GM12878 (cell line): ENCODE results near the gene BAG1. TPM values are rescaled to one million over a fixed set of nuclear protein-coding genes. Genes with fewer than 3 reads are reported as not detected.

Source experiments
- ATAC-seq: fragments of 200-7000 bp; cut with Tn5 transposase; 3 replicates; pipeline ENCODE4 v1.9.1; 2020; ENCODE audit warnings: mild to moderate bottlenecking, moderate library complexity
- BruUV-seq: library from RNA; stranded (reverse); fragments of 400-500 nt; replicated peaks from 2 replicates; lab custom pipeline; 2021; lab: Mats Ljungman, UMichigan
- CTCF ChIA-PET: fragments of 300-600 bp; sonication (Branson Sonifier 250); formaldehyde crosslinking; extraction: SDS; loops from one replicate; lab custom pipeline; 2021; ENCODE audit warnings: inconsistent platforms; lab: Yijun Ruan, JAX
- POLR2A ChIA-PET: fragments of 350-600 bp; formaldehyde crosslinking; extraction: SDS; loops from one replicate; lab custom pipeline; 2021; ENCODE audit warnings: inconsistent platforms; lab: Charles Lee
- RAD21 ChIA-PET: fragments of 300-600 bp; sonication (Branson Sonifier 250); formaldehyde crosslinking; loops from one replicate; lab custom pipeline; 2023; ENCODE audit warnings: antibody characterized with exemption; ENCODE audit not compliant: unreplicated experiment; lab: Charles Lee
- SMC1A ChIA-PET: fragments of 300-600 bp; sonication (Branson Sonifier 250); formaldehyde crosslinking; loops from one replicate; lab custom pipeline; 2023; ENCODE audit not compliant: unreplicated experiment, uncharacterized antibody; lab: Charles Lee
- DNase-seq: peaks from one replicate; pipeline ENCODE4 v3.0.0-alpha.2; 2011; ENCODE audit warnings: low read depth, low spot score
- FAIRE-seq: peaks from 3 replicates; lab custom pipeline; 2011; peaks lifted over from hg19 to GRCh38; lab: Jason Lieb, UNC
- H2AFZ ChIP-seq: 2 replicates; pipeline ENCODE4 v1.6.0; 2011; ENCODE audit warnings: low read depth, low read length, control low read depth; ENCODE audit not compliant: control insufficient read depth
- H3K27ac ChIP-seq: 2 replicates; pipeline ENCODE4 v1.5.1; 2011; ENCODE audit warnings: control low read depth; ENCODE audit not compliant: control insufficient read depth, insufficient read depth
- H3K27me3 ChIP-seq, 2 experiments: replicated peaks in 1 of 2; 2 replicates each; pipeline versions ENCODE4 v1.6.0 to v1.6.1; 2011; ENCODE audit warnings: low read length in 1 of 2; ENCODE audit not compliant: control insufficient read depth in 2 of 2, insufficient read depth in 2 of 2
- H3K36me3 ChIP-seq, 2 experiments: 2 replicates each; pipeline ENCODE4 v1.5.1; 2011; ENCODE audit warnings: low read length in 1 of 2; ENCODE audit not compliant: control insufficient read depth in 2 of 2, insufficient read depth in 2 of 2
- H3K4me1 ChIP-seq: 2 replicates; pipeline ENCODE4 v1.6.1; 2011; ENCODE audit warnings: mild to moderate bottlenecking, low read length, moderate library complexity, mixed read lengths; ENCODE audit not compliant: control insufficient read depth, insufficient read depth
- H3K4me2 ChIP-seq: 2 replicates; pipeline ENCODE4 v1.6.0; 2011; ENCODE audit warnings: control low read depth; ENCODE audit not compliant: control insufficient read depth, insufficient read depth
- H3K4me3 ChIP-seq: fragments of 200-600 bp; sonication (generic); 2 replicates; pipeline ENCODE4 v1.5.1; 2016
- H3K79me2 ChIP-seq: 2 replicates; pipeline ENCODE4 v1.6.0; 2011; ENCODE audit warnings: low read length; ENCODE audit not compliant: control insufficient read depth, insufficient read depth
- H3K9ac ChIP-seq: 2 replicates; pipeline ENCODE4 v1.8.0; 2011; ENCODE audit warnings: low read length, control low read depth, mixed read lengths; ENCODE audit not compliant: control insufficient read depth, insufficient read depth
- H3K9me3 ChIP-seq: replicated peaks from 3 replicates; pipeline ENCODE4 v1.5.1; 2011; ENCODE audit warnings: mild to moderate bottlenecking, low read length; ENCODE audit not compliant: control insufficient read depth, insufficient read depth
- H4K20me1 ChIP-seq: 2 replicates; pipeline ENCODE4 v1.6.0; 2011; ENCODE audit not compliant: control insufficient read depth, insufficient read depth
- CEBPB ChIP-seq, 2 experiments: fragments of 150-350 bp in 1 of 2; IDR thresholded peaks; 2 replicates each; pipeline ENCODE4 v1.6.1; 2012 to 2014; ENCODE audit warnings: low read depth in 2 of 2, low read length in 2 of 2, borderline replicate concordance in 1 of 2, inconsistent platforms in 1 of 2
- EED ChIP-seq: sonication (generic); IDR thresholded peaks from 2 replicates; pipeline ENCODE4 v1.6.1; 2016; ENCODE audit warnings: antibody characterized with exemption, low read depth
- HCFC1 ChIP-seq: fragments of 150-350 bp; IDR thresholded peaks from 2 replicates; pipeline ENCODE4 v1.6.1; 2014; ENCODE audit warnings: low read length
- IRF4 ChIP-seq: IDR thresholded peaks from 2 replicates; pipeline ENCODE4 v1.6.1; 2011; ENCODE audit warnings: low read depth, low read length
- SIX5 ChIP-seq: IDR thresholded peaks from 2 replicates; pipeline ENCODE4 v1.6.1; 2011; ENCODE audit warnings: mild to moderate bottlenecking, low read depth, low read length, moderate library complexity; ENCODE audit not compliant: severe bottlenecking
- SRF ChIP-seq, 2 experiments: IDR thresholded peaks; 2 replicates each; pipeline ENCODE4 v1.6.1; 2011; ENCODE audit warnings: low read depth in 2 of 2, low read length in 2 of 2, mild to moderate bottlenecking in 1 of 2, moderate library complexity in 1 of 2
- ZNF384 ChIP-seq: IDR thresholded peaks from 2 replicates; pipeline ENCODE4 v1.6.1; 2012; ENCODE audit warnings: low read depth, mild to moderate bottlenecking, low read length, improper control_type of control experiment, borderline replicate concordance
- WGBS: methylation state at CpG from one replicate; pipeline ENCODE4 v1.1.6; 2016; ENCODE audit warnings: low lambda C conversion rate; ENCODE audit not compliant: insufficient replicate concordance, insufficient coverage; ENCODE audit errors: missing lambda C conversion rate; 5-methylcytosine and 5-hydroxymethylcytosine counted together
- in situ Hi-C: fragments of 300-500 bp; cut with MboI; formaldehyde crosslinking; loops from 9 replicates; pipeline ENCODE4 v1.14.3; 2018; ENCODE audit warnings: mixed read lengths
- intact Hi-C: fragments of 100-400 bp; cut with micrococcal nuclease; formaldehyde crosslinking; loops from one replicate; pipeline ENCODE4 v1.14.2; 2022; ENCODE audit not compliant: unreplicated experiment
- polyA plus RNA-seq, 11 experiments: library from polyadenylated mRNA; depleted of rRNA in 4 of 11; unstranded in 6 of 11; stranded (reverse) in 5 of 11; fragments of >200 nt; fragmentation: Nextera tagmentation in 4 of 11; fragmentation: Illumina TruSeq in 1 of 11; extraction: Ambion mirVana in 4 of 11; extraction: Trizol in 1 of 11; gene quantifications; 1 replicate in 1 of 11; 2 replicates in 10 of 11; pipeline versions ENCODE4 v1.2.1 to v1.2.3, GENCODE V29; 2011 to 2016; ENCODE audit warnings: inconsistent platforms in 2 of 11, missing spikeins in 2 of 11, low read depth in 1 of 11
- total RNA-seq, 4 experiments: library from RNA; depleted of rRNA in 3 of 4; stranded (reverse); fragments of >200 nt in 3 of 4; fragmentation: Illumina TruSeq in 1 of 4; extraction: Trizol in 1 of 4; gene quantifications; 2 replicates each; pipeline versions ENCODE4 v1.2.1 to v1.2.3, GENCODE V29; 2013 to 2021
- TF ChIP-seq, protein P1 (sequence below), 3 experiments: IDR thresholded peaks in 2 of 3; conservative IDR thresholded peaks in 1 of 3; 2 replicates each; pipeline ENCODE4 v1.5.1; 2011; ENCODE audit warnings: low read depth in 3 of 3, low read length in 3 of 3, mild to moderate bottlenecking in 3 of 3, control low read depth in 2 of 3, moderate library complexity in 2 of 3, inconsistent platforms in 1 of 3, mixed read lengths in 1 of 3; ENCODE audit not compliant: control insufficient read depth in 2 of 3, insufficient read depth in 1 of 3; ENCODE audit errors: extremely low read depth in 1 of 3
- TF ChIP-seq, protein P2 (sequence below): fragments of 450-650 bp; IDR thresholded peaks from 2 replicates; pipeline ENCODE4 v1.6.1; 2016; ENCODE audit warnings: mild to moderate bottlenecking, moderate library complexity, borderline replicate concordance
- TF ChIP-seq, protein P3 (sequence below): IDR thresholded peaks from 2 replicates; pipeline ENCODE4 v1.6.1; 2011; ENCODE audit warnings: borderline replicate concordance, low read depth, mild to moderate bottlenecking, moderate library complexity, mixed read lengths, low read length; ENCODE audit not compliant: insufficient read depth; ENCODE audit errors: extremely low read length
- TF ChIP-seq, protein P4 (sequence below): IDR thresholded peaks from 2 replicates; pipeline ENCODE4 v1.6.1; 2012; ENCODE audit warnings: low read length, inconsistent platforms
- TF ChIP-seq, protein P5 (sequence below): fragments of 450-650 bp; formaldehyde crosslinking; IDR thresholded peaks from 2 replicates; pipeline ENCODE4 v1.4.0; 2022; ENCODE audit warnings: mild to moderate bottlenecking, moderate library complexity

Gene BAG1
- total and polyA plus RNA-seq, 10 of the 15 experiments (the other 5 are each of a cell fraction or from before 2014, with no cell fraction given) = 11.6 to 135 (median 68.9) TPM

DNA sequence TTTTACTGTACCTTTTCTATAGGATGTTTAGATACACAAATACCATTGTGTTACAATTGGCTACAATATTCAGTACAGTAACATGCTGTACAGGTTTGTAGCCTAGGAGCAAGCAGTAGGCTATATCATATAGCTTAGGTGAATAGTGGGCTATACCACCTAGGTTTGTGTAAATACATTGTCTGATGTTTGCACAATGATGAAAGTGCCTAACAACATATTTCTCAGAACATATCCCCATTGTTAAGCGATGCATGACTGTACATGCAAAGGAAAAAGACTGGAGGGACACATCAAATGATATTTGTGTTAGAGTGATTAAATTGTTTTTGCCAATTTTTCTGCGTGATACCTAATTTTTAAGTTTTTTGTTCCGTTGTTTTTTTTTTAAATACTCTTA, 5.6 kb upstream of the BAG1 start:
- DNase-seq (no peak), FAIRE-seq (no peak), ATAC-seq (no peak)
- ChIA-PET CTCF (no interaction called here), POLR2A (no interaction called here), SMC1A (no interaction called here), RAD21 (no interaction called here)
- no peak overlapping the region for H3K27ac ChIP-seq
- H2AFZ ChIP-seq = no peak overlapping the region
- WGBS = 96% methylated on average over 3 of the region's 3 CpGs
- no TSS peak for BruUV-seq
- H4K20me1 ChIP-seq = no peaks in the 10 kb centered on the region
- no peak overlapping the region for H3K4me3 ChIP-seq
- no peak overlapping the region for H3K9ac ChIP-seq
- H3K9me3 ChIP-seq = no peaks in the 10 kb centered on the region
- intact Hi-C loops = no loop called here
- H3K79me2 ChIP-seq = peaks cover 32% of the 10 kb centered on the region
- H3K4me1 ChIP-seq = peaks cover 8% of the 10 kb centered on the region
- TF ChIP-seq EED (no peak), CEBPB (IDR thresholded peaks at IDR 0.05; ENCODE audit: borderline replicate concordance in 1 of 2, low read depth in 2 of 2, low read length in 2 of 2) (no peak), IRF4 (no peak), ZNF384 (no peak), HCFC1 (no peak), SRF (IDR thresholded peaks at IDR 0.05; ENCODE audit: low read depth in 2 of 2, low read length in 2 of 2) (no peak), SIX5 (no peak)
- TF ChIP-seq, protein P1, sequence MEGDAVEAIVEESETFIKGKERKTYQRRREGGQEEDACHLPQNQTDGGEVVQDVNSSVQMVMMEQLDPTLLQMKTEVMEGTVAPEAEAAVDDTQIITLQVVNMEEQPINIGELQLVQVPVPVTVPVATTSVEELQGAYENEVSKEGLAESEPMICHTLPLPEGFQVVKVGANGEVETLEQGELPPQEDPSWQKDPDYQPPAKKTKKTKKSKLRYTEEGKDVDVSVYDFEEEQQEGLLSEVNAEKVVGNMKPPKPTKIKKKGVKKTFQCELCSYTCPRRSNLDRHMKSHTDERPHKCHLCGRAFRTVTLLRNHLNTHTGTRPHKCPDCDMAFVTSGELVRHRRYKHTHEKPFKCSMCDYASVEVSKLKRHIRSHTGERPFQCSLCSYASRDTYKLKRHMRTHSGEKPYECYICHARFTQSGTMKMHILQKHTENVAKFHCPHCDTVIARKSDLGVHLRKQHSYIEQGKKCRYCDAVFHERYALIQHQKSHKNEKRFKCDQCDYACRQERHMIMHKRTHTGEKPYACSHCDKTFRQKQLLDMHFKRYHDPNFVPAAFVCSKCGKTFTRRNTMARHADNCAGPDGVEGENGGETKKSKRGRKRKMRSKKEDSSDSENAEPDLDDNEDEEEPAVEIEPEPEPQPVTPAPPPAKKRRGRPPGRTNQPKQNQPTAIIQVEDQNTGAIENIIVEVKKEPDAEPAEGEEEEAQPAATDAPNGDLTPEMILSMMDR (IDR thresholded peaks at IDR 0.05 in 2 of 3, conservative IDR thresholded peaks at IDR 0.05 in 1 of 3; ENCODE audit: control insufficient read depth in 2 of 3, extremely low read depth in 1 of 3, insufficient read depth in 1 of 3, low read depth in 3 of 3, low read length in 3 of 3) = no peak
- TF ChIP-seq, protein P2, sequence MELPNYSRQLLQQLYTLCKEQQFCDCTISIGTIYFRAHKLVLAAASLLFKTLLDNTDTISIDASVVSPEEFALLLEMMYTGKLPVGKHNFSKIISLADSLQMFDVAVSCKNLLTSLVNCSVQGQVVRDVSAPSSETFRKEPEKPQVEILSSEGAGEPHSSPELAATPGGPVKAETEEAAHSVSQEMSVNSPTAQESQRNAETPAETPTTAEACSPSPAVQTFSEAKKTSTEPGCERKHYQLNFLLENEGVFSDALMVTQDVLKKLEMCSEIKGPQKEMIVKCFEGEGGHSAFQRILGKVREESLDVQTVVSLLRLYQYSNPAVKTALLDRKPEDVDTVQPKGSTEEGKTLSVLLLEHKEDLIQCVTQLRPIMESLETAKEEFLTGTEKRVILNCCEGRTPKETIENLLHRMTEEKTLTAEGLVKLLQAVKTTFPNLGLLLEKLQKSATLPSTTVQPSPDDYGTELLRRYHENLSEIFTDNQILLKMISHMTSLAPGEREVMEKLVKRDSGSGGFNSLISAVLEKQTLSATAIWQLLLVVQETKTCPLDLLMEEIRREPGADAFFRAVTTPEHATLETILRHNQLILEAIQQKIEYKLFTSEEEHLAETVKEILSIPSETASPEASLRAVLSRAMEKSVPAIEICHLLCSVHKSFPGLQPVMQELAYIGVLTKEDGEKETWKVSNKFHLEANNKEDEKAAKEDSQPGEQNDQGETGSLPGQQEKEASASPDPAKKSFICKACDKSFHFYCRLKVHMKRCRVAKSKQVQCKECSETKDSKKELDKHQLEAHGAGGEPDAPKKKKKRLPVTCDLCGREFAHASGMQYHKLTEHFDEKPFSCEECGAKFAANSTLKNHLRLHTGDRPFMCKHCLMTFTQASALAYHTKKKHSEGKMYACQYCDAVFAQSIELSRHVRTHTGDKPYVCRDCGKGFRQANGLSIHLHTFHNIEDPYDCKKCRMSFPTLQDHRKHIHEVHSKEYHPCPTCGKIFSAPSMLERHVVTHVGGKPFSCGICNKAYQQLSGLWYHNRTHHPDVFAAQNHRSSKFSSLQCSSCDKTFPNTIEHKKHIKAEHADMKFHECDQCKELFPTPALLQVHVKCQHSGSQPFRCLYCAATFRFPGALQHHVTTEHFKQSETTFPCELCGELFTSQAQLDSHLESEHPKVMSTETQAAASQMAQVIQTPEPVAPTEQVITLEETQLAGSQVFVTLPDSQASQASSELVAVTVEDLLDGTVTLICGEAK = no peak
- TF ChIP-seq, protein P3, sequence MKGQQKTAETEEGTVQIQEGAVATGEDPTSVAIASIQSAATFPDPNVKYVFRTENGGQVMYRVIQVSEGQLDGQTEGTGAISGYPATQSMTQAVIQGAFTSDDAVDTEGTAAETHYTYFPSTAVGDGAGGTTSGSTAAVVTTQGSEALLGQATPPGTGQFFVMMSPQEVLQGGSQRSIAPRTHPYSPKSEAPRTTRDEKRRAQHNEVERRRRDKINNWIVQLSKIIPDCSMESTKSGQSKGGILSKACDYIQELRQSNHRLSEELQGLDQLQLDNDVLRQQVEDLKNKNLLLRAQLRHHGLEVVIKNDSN = no peak
- TF ChIP-seq, protein P4, sequence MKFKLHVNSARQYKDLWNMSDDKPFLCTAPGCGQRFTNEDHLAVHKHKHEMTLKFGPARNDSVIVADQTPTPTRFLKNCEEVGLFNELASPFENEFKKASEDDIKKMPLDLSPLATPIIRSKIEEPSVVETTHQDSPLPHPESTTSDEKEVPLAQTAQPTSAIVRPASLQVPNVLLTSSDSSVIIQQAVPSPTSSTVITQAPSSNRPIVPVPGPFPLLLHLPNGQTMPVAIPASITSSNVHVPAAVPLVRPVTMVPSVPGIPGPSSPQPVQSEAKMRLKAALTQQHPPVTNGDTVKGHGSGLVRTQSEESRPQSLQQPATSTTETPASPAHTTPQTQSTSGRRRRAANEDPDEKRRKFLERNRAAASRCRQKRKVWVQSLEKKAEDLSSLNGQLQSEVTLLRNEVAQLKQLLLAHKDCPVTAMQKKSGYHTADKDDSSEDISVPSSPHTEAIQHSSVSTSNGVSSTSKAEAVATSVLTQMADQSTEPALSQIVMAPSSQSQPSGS = no peak
- TF ChIP-seq, protein P5, sequence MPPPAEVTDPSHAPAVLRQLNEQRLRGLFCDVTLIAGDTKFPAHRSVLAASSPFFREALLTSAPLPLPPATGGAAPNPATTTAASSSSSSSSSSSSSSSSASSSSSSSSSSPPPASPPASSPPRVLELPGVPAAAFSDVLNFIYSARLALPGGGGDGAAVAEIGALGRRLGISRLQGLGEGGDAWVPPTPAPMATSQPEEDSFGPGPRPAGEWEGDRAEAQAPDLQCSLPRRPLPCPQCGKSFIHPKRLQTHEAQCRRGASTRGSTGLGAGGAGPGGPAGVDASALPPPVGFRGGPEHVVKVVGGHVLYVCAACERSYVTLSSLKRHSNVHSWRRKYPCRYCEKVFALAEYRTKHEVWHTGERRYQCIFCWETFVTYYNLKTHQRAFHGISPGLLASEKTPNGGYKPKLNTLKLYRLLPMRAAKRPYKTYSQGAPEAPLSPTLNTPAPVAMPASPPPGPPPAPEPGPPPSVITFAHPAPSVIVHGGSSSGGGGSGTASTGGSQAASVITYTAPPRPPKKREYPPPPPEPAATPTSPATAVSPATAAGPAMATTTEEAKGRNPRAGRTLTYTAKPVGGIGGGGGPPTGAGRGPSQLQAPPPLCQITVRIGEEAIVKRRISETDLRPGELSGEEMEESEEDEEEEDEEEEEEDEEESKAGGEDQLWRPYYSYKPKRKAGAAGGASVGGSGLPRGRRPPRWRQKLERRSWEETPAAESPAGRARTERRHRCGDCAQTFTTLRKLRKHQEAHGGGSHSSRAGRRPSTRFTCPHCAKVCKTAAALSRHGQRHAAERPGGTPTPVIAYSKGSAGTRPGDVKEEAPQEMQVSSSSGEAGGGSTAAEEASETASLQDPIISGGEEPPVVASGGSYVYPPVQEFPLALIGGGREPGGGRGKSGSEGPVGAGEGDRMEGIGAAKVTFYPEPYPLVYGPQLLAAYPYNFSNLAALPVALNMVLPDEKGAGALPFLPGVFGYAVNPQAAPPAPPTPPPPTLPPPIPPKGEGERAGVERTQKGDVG (CRISPR knock-in tag) = no peak
- TF ChIP-seq, all 136 proteins: peak for 0
- no peak overlapping the region for H3K4me2 ChIP-seq
- H3K27me3 ChIP-seq = no peaks in the 10 kb centered on the region
- H3K36me3 ChIP-seq = peaks cover 0 to 43% of the 10 kb centered on the region in 2 experiments; a peak in 2 of 4 replicates
- in situ Hi-C loops = no loop called here
